ENCODE measurements around the gene COL13A1.
A peak's percentile ranks its signal among the peaks of the same experiment; 100 is the strongest.

Gene COL13A1

DNA sequence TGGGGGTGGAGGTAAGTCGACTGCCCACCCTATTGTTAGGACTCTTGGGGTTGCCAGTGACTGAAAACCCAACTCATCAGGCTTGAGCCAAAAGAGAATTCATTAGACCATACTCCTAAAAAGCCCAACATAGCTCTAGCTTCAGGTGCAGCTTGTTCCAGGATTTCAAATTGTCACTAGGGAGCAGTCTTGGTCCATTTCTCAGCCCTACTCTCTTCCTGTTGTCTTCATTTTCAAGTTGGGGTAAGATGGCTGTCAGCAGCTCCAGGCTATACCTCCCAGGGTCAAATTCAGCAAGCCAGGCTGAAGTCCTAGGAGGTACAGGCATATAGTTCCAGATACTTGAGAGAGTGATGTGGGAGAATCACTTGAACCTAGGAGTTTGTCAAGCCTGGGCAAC is 14.9 kb upstream of the COL13A1 start:
- TF ChIP-seq, protein P1, sequence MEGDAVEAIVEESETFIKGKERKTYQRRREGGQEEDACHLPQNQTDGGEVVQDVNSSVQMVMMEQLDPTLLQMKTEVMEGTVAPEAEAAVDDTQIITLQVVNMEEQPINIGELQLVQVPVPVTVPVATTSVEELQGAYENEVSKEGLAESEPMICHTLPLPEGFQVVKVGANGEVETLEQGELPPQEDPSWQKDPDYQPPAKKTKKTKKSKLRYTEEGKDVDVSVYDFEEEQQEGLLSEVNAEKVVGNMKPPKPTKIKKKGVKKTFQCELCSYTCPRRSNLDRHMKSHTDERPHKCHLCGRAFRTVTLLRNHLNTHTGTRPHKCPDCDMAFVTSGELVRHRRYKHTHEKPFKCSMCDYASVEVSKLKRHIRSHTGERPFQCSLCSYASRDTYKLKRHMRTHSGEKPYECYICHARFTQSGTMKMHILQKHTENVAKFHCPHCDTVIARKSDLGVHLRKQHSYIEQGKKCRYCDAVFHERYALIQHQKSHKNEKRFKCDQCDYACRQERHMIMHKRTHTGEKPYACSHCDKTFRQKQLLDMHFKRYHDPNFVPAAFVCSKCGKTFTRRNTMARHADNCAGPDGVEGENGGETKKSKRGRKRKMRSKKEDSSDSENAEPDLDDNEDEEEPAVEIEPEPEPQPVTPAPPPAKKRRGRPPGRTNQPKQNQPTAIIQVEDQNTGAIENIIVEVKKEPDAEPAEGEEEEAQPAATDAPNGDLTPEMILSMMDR (IDR thresholded peaks at IDR 0.05; ENCODE audit: insufficient read depth, low read depth, low read length, missing control alignments), result peak; percentile 2
- H3K4me3 ChIP-seq (ENCODE audit: low read depth, low read length), result no peak overlapping the region
- peak; percentile 11 for DNase-seq (ENCODE audit: low read depth)

DNA sequence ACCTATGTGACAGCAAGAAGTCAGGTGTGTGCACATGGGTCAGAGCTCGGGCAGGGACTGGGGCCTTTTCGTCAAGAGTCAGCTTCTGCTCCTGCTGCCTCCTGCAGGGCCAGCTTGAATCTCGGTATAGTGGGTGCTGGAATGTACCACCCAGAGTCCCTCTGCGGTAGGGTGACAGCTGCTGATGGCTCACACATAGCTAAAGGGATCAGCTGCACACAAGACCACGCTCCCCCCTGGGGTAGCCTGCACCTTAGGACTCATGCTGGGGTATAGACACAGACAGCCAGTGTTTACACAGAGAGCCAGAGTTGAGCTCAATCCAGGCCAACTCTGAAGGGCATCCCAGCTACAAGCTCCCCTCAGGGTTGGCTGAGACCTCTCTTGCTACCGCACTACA is 14.0 kb upstream of the COL13A1 start:
- DNase-seq (ENCODE audit: low read depth), result no peak
- H3K4me3 ChIP-seq (ENCODE audit: low read depth, low read length), result no peak overlapping the region
- TF ChIP-seq, protein P1 (IDR thresholded peaks at IDR 0.05; ENCODE audit: insufficient read depth, low read depth, low read length, missing control alignments), result no peak

DNA sequence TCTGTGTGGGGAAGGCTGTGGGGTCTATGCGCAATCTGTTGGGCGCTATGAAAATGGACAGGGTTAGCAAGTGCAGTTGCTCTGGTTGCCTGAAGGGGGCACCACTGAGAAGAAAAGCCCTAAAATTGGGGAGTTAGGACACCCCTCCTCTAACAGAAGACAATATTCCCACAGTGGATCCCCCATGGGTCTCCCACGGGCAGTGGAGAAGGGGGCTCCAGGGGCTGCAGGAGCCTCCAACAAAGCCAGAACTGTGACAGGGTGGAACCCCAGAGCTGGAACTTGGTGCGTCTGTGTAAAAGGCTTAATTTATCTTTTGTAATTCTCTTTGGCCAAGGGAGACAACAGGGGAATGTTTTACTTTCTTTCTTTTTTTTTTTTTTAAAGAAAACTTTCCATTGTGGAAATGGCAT is 12.5 kb upstream of the COL13A1 start:
- TF ChIP-seq, protein P1 (IDR thresholded peaks at IDR 0.05; ENCODE audit: insufficient read depth, low read depth, low read length, missing control alignments), result peak; percentile 59
- DNase-seq (ENCODE audit: low read depth), result no peak
- H3K4me3 ChIP-seq (ENCODE audit: low read depth, low read length), result no peak overlapping the region

DNA sequence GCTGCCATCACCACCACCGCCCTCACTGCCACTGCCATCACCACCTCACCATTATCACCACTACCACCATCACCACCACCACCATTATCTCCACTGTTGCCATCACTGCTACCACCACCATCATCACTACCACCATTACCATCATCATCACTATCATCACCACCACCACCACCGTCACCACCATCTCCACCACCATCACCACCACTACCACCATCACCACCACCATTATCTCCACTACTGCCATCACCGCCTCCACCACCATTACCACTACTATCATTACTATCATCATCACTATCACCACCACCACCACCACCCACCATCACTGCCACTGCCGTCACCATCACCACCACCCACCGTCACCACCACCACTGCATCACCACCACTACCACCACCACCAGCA is 9.9 kb upstream of the COL13A1 start:
- no peak overlapping the region for H3K4me3 ChIP-seq (ENCODE audit: low read depth, low read length)
- no peak for DNase-seq (ENCODE audit: low read depth)
- TF ChIP-seq, protein P1 (IDR thresholded peaks at IDR 0.05; ENCODE audit: insufficient read depth, low read depth, low read length, missing control alignments), result no peak

DNA sequence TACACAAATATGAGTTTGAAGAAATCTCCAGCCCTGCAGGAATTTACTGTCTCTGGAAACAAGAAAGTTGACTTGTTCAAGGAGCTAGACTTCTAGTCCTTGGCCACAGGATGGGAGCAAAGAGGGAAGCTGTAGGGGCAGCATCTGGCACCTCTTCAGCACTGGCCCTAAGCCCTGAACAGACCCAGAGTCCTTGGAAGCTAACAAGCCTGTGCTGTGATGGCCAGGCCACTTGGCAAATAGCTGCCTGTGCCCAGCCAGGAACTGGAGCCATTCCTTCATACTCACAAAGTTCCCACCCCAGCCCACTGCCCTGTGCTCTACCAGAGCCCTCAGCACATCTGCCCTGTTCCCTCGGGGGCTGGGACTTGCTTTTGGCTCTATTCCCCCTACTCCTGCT is 9.4 kb upstream of the COL13A1 start:
- TF ChIP-seq, protein P1 (IDR thresholded peaks at IDR 0.05; ENCODE audit: insufficient read depth, low read depth, low read length, missing control alignments), result no peak
- no peak for DNase-seq (ENCODE audit: low read depth)
- no peak overlapping the region for H3K4me3 ChIP-seq (ENCODE audit: low read depth, low read length)

DNA sequence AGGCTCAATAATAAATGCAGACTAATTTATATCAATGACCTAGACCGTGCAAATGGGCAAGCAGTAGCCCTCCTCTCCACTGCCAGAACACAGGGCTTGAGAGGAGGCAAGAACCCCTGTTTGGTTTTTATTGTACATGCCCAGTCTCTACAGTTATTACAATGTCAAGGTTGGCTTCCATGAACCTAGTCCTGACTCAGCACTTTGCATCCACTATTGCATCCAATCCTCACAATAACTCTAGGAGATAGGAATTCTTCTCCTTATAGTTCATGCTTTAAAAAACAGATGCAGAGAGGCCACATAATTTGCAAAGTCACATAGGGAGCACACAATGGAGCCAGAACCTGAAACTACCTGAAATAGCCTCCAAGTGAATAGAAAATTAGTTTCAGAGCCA is 7.0 kb upstream of the COL13A1 start:
- no peak overlapping the region for H3K4me3 ChIP-seq (ENCODE audit: low read depth, low read length)
- DNase-seq (ENCODE audit: low read depth), result no peak
- TF ChIP-seq, protein P1 (IDR thresholded peaks at IDR 0.05; ENCODE audit: insufficient read depth, low read depth, low read length, missing control alignments), result no peak

DNA sequence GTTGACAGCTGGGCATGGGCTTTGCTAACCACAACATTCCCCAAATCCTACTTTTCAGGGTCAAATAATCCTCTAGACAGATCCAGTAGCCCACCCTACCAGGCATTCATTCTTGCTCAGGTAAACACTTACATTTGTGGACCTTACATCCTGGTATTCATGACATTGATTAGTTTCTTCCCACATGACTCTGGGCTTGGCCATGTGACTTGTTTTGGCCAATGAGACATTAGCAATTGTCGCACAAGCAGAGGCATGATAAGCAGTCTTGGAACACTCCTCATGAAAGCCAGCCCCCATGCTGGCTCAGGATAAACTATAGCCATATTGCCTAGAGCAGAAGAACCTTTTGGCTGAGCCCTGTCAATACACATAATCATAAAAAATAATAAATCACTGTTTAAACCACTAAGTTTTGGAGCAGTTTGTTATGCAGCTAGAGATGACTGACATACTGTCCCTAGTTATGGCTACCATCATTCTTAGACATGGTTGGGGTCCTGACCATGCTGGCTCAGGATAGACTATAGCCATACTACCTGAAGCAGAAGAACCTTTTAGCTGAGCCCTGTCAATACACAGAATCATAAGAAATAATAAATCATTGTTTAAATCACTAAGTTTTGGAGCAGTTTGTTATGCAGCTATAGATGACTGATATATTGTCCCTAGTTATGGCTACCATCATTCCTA is 6.3 kb upstream of the COL13A1 start:
- no peak for DNase-seq (ENCODE audit: low read depth)
- no peak overlapping the region for H3K4me3 ChIP-seq (ENCODE audit: low read depth, low read length)
- TF ChIP-seq, protein P1 (IDR thresholded peaks at IDR 0.05; ENCODE audit: insufficient read depth, low read depth, low read length, missing control alignments), result no peak

Data from GM12865 (cell line).